ENCODE results near the gene CD163.

DNA sequence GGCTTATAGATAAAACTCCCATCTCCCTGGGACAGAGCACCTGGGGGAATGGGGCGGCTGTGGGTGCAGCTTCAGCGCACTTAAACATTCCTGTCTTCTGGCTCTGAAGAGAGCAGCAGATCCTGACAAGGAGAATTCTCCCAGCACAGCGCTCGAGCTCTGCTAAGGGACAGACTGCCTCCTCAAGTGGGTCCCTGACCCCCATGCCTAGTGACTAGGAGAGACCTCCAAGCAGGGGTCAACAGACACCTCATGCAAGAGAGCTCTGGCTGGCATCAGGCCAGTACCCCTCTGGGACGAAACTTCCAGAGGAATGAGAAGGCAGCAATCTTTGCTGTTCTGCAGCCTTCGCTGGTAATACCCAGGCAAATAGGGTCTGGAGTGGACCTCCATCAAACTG lies 31.5 kb downstream of the CD163 start:
- TF ChIP-seq, protein P1, sequence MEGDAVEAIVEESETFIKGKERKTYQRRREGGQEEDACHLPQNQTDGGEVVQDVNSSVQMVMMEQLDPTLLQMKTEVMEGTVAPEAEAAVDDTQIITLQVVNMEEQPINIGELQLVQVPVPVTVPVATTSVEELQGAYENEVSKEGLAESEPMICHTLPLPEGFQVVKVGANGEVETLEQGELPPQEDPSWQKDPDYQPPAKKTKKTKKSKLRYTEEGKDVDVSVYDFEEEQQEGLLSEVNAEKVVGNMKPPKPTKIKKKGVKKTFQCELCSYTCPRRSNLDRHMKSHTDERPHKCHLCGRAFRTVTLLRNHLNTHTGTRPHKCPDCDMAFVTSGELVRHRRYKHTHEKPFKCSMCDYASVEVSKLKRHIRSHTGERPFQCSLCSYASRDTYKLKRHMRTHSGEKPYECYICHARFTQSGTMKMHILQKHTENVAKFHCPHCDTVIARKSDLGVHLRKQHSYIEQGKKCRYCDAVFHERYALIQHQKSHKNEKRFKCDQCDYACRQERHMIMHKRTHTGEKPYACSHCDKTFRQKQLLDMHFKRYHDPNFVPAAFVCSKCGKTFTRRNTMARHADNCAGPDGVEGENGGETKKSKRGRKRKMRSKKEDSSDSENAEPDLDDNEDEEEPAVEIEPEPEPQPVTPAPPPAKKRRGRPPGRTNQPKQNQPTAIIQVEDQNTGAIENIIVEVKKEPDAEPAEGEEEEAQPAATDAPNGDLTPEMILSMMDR (IDR thresholded peaks at IDR 0.05; ENCODE audit: low read depth, low read length, poor library complexity, severe bottlenecking), result no peak
- TF ChIP-seq EZH2phosphoT487 (IDR thresholded peaks at IDR 0.05; ENCODE audit: borderline replicate concordance, low read length), result no peak
